Mesenchymal stem cell (in vitro differentiated cells and primary cell): ENCODE data around the gene HSD17B3.
"Not testable (repeated sequence)": the region's sequence is repeated elsewhere in the genome, so short reads cannot be mapped to it uniquely, and the experiment has no call there.

Experiments used
- DNase-seq: peaks from one replicate; pipeline ENCODE4 v3.0.0-alpha.2; 2013
- H2AFZ ChIP-seq: one replicate; pipeline ENCODE4 v1.6.1; 2013; ENCODE audit warnings: low read depth, mild to moderate bottlenecking, control low read depth, inconsistent platforms, low read length, moderate library complexity
- H2AK5ac ChIP-seq: 2 replicates; pipeline ENCODE4 v1.6.1; 2013; ENCODE audit warnings: low read length, moderate library complexity, mild to moderate bottlenecking, inconsistent platforms; ENCODE audit not compliant: severe bottlenecking
- H2BK120ac ChIP-seq: one replicate; pipeline ENCODE4 v1.6.1; 2013; ENCODE audit warnings: low read depth, mild to moderate bottlenecking, inconsistent platforms, low read length, moderate library complexity
- H2BK12ac ChIP-seq, 2 experiments: one replicate each; pipeline ENCODE4 v1.6.1; 2013; ENCODE audit warnings: inconsistent platforms in 2 of 2, low read length in 2 of 2, mild to moderate bottlenecking in 2 of 2, moderate library complexity in 2 of 2, control low read depth in 1 of 2
- H2BK15ac ChIP-seq: one replicate; pipeline ENCODE4 v1.6.1; 2013; ENCODE audit warnings: mild to moderate bottlenecking, low read depth, inconsistent platforms; ENCODE audit not compliant: poor library complexity, severe bottlenecking
- H2BK5ac ChIP-seq: 2 replicates; pipeline ENCODE4 v1.6.1; 2013; ENCODE audit warnings: low read depth, mild to moderate bottlenecking, low read length, control low read depth, inconsistent platforms; ENCODE audit not compliant: poor library complexity, severe bottlenecking
- H3K14ac ChIP-seq, 2 experiments: one replicate each; pipeline ENCODE4 v1.6.1; 2013; ENCODE audit warnings: inconsistent platforms in 2 of 2, low read length in 2 of 2, control low read depth in 1 of 2, mild to moderate bottlenecking in 1 of 2, moderate library complexity in 1 of 2
- H3K18ac ChIP-seq, 2 experiments: one replicate each; pipeline ENCODE4 v1.6.1; 2013; ENCODE audit warnings: inconsistent platforms in 2 of 2, low read length in 2 of 2, control low read depth in 1 of 2, low read depth in 1 of 2, mild to moderate bottlenecking in 1 of 2
- H3K23ac ChIP-seq, 2 experiments: one replicate each; pipeline ENCODE4 v1.6.1; 2013; ENCODE audit warnings: inconsistent platforms in 2 of 2, low read length in 2 of 2, mild to moderate bottlenecking in 2 of 2, moderate library complexity in 2 of 2, control low read depth in 1 of 2
- H3K27ac ChIP-seq: 2 replicates; pipeline ENCODE4 v1.5.1; 2013; ENCODE audit warnings: mild to moderate bottlenecking, moderate library complexity, low read length, control low read depth, inconsistent platforms; ENCODE audit not compliant: poor library complexity, severe bottlenecking
- H3K27me3 ChIP-seq, 2 experiments: 2 replicates each; pipeline versions ENCODE4 v1.6.1 to v1.7.0; 2013; ENCODE audit warnings: low read length in 2 of 2, mild to moderate bottlenecking in 2 of 2, moderate library complexity in 2 of 2, control low read depth in 1 of 2, inconsistent platforms in 1 of 2; ENCODE audit not compliant: control insufficient read depth in 1 of 2, insufficient read depth in 1 of 2
- H3K36me3 ChIP-seq, 2 experiments: 2 replicates each; pipeline versions ENCODE4 v1.6.1 to v1.7.0; 2013; ENCODE audit warnings: low read length in 2 of 2, control low read depth in 1 of 2, inconsistent platforms in 1 of 2, low read depth in 1 of 2, mild to moderate bottlenecking in 1 of 2; ENCODE audit not compliant: insufficient read depth in 2 of 2, control insufficient read depth in 1 of 2
- H3K4ac ChIP-seq, 2 experiments: one replicate each; pipeline ENCODE4 v1.6.1; 2013; ENCODE audit warnings: inconsistent platforms in 2 of 2, low read length in 2 of 2, mild to moderate bottlenecking in 2 of 2, moderate library complexity in 2 of 2, control low read depth in 1 of 2, low read depth in 1 of 2
- H3K4me1 ChIP-seq: 2 replicates; pipeline ENCODE4 v1.6.1; 2013; ENCODE audit warnings: low read depth, low read length, control low read depth; ENCODE audit not compliant: control insufficient read depth, insufficient read depth
- H3K4me2 ChIP-seq: 2 replicates; pipeline ENCODE4 v1.6.1; 2013; ENCODE audit warnings: low read length, mild to moderate bottlenecking, inconsistent platforms; ENCODE audit not compliant: poor library complexity, severe bottlenecking
- H3K4me3 ChIP-seq, 2 experiments: 2 replicates each; pipeline versions ENCODE4 v1.5.1 to v1.7.0; 2013; ENCODE audit warnings: low read length in 2 of 2, mild to moderate bottlenecking in 2 of 2, control low read depth in 1 of 2, low read depth in 1 of 2; ENCODE audit not compliant: insufficient read depth in 1 of 2
- H3K79me1 ChIP-seq: replicated peaks from 2 replicates; pipeline ENCODE4 v1.6.1; 2013; ENCODE audit warnings: mild to moderate bottlenecking, control low read depth, low read length, inconsistent platforms; ENCODE audit not compliant: poor library complexity, severe bottlenecking
- H3K9ac ChIP-seq: 2 replicates; pipeline ENCODE4 v1.7.0; 2013; ENCODE audit warnings: mild to moderate bottlenecking, low read length, moderate library complexity
- H3K9me3 ChIP-seq: 2 replicates; pipeline ENCODE4 v1.7.0; 2013; ENCODE audit warnings: mild to moderate bottlenecking, low read length; ENCODE audit not compliant: control insufficient read depth
- H4K8ac ChIP-seq: one replicate; pipeline ENCODE4 v1.6.1; 2013; ENCODE audit warnings: inconsistent platforms, mild to moderate bottlenecking, low read length, moderate library complexity
- H4K91ac ChIP-seq: one replicate; pipeline ENCODE4 v1.6.1; 2013; ENCODE audit warnings: mild to moderate bottlenecking, low read length, inconsistent platforms
- WGBS: methylation state at CpG from one replicate; pipeline ENCODE4 v1.1.7; 2013; ENCODE audit warnings: mixed read lengths; 5-methylcytosine and 5-hydroxymethylcytosine counted together

The HSD17B3 gene

GRCh38 chr9:96327694-96328352 lies 25.8 kb upstream of the HSD17B3 start:
- no peak overlapping the region for H4K8ac ChIP-seq
- H2BK120ac ChIP-seq: no peak overlapping the region
- no peak overlapping the region for H3K9ac ChIP-seq
- H3K23ac ChIP-seq: no peak overlapping the region
- no peak overlapping the region for H3K4me2 ChIP-seq
- H4K91ac ChIP-seq: no peak overlapping the region
- no peak overlapping the region for H2BK5ac ChIP-seq
- no peak overlapping the region for H3K4ac ChIP-seq
- no peak overlapping the region for H2BK15ac ChIP-seq
- H3K79me1 ChIP-seq: peaks cover 5% of the 10 kb centered on the region
- peaks cover 16 to 28% of the 10 kb centered on the region in 2 experiments for H3K36me3 ChIP-seq
- 20% methylated on average over 1 of the region's 1 CpG for WGBS
- peak; percentile 71 for DNase-seq
- H2AFZ ChIP-seq: no peak overlapping the region
- H2AK5ac ChIP-seq: no peak overlapping the region
- H3K27me3 ChIP-seq: no peaks in the 10 kb centered on the region
- H3K27ac ChIP-seq: no peak overlapping the region
- no peak overlapping the region for H3K14ac ChIP-seq
- H3K4me1 ChIP-seq: peaks cover 6% of the 10 kb centered on the region
- H2BK12ac ChIP-seq: no peak overlapping the region
- no peak overlapping the region for H3K18ac ChIP-seq
- no peaks in the 10 kb centered on the region for H3K9me3 ChIP-seq
- H3K4me3 ChIP-seq: no peak overlapping the region

GRCh38 chr9:96323169-96323568 lies 21.2 kb upstream of the HSD17B3 start:
- H3K4me3 ChIP-seq: no peak overlapping the region
- H3K27ac ChIP-seq: no peak overlapping the region
- no peak overlapping the region for H3K18ac ChIP-seq
- no peak overlapping the region for H2BK120ac ChIP-seq
- no peak overlapping the region for H4K91ac ChIP-seq
- H3K14ac ChIP-seq: no peak overlapping the region
- H2BK12ac ChIP-seq: no peak overlapping the region
- no peak overlapping the region for H2AFZ ChIP-seq
- H3K23ac ChIP-seq: peak overlapping the region in 1 of 2 experiments; percentile 72
- H4K8ac ChIP-seq: no peak overlapping the region
- peaks cover 1% of the 10 kb centered on the region for H3K4me1 ChIP-seq
- H3K9me3 ChIP-seq: no peaks in the 10 kb centered on the region
- H2BK15ac ChIP-seq: no peak overlapping the region
- H2BK5ac ChIP-seq: no peak overlapping the region
- no peak for DNase-seq
- H3K79me1 ChIP-seq: peaks cover 3% of the 10 kb centered on the region
- no peak overlapping the region for H3K4me2 ChIP-seq
- no peaks in the 10 kb centered on the region for H3K27me3 ChIP-seq
- H3K9ac ChIP-seq: no peak overlapping the region
- peaks cover 28 to 39% of the 10 kb centered on the region in 2 experiments for H3K36me3 ChIP-seq
- H3K4ac ChIP-seq: no peak overlapping the region
- no peak overlapping the region for H2AK5ac ChIP-seq

- not testable (repeated sequence) for H2BK5ac ChIP-seq
- 85% methylated on average over 5 of the region's 5 CpGs for WGBS
Observed at GRCh38 chr9:96322736-96323135, 20.8 kb upstream of the HSD17B3 start.

GRCh38 chr9:96322210-96322609 lies 20.2 kb upstream of the HSD17B3 start:
- peaks cover 26 to 39% of the 10 kb centered on the region in 2 experiments for H3K36me3 ChIP-seq
- not testable (repeated sequence) for H3K14ac ChIP-seq, H3K23ac ChIP-seq, H2BK12ac ChIP-seq, H2BK15ac ChIP-seq, H3K9me3 ChIP-seq, H2BK5ac ChIP-seq, H2BK120ac ChIP-seq, H3K4ac ChIP-seq, H4K8ac ChIP-seq, H2AFZ ChIP-seq, H3K27me3 ChIP-seq, H2AK5ac ChIP-seq, H3K4me2 ChIP-seq, H3K4me3 ChIP-seq, H4K91ac ChIP-seq, H3K79me1 ChIP-seq, H3K27ac ChIP-seq, DNase-seq, H3K4me1 ChIP-seq, H3K18ac ChIP-seq, H3K9ac ChIP-seq
- 98% methylated on average over 3 of the region's 3 CpGs for WGBS

More at GRCh38 chr9:96322736-96323135, 20.8 kb upstream of the HSD17B3 start:
- Histone ChIP-seq H3K36me3 (peaks cover 26 to 39% of the 10 kb centered on the region in 2 experiments), H3K23ac (peak overlapping the region in 1 of 2 experiments; percentile 72)
- DNase-seq, H4K91ac ChIP-seq, H2AK5ac ChIP-seq, H4K8ac ChIP-seq, H3K9me3 ChIP-seq, H3K18ac ChIP-seq, H3K9ac ChIP-seq, H3K4me2 ChIP-seq, H2AFZ ChIP-seq, H2BK120ac ChIP-seq, H3K14ac ChIP-seq, H3K79me1 ChIP-seq, H2BK12ac ChIP-seq, H3K4ac ChIP-seq, H3K4me3 ChIP-seq, H3K27me3 ChIP-seq, H3K27ac ChIP-seq, H3K4me1 ChIP-seq, H2BK15ac ChIP-seq: not testable (repeated sequence)
